ENCODE data around the gene RAB44.

Gene RAB44

GRCh38 chr6:36749829-36750489 lies 52.3 kb downstream of the RAB44 start:
- no peak for ATAC-seq (replicated peaks)
- H3K4me3 Mint-ChIP-seq: no peak overlapping the region
- peaks cover 55 to 60% of the 10 kb centered on the region in 2 donors for H3K4me1 Mint-ChIP-seq
- peak overlapping the region; percentile 25 for H3K27ac Mint-ChIP-seq
- H3K36me3 Mint-ChIP-seq: peaks cover 2 to 11% of the 10 kb centered on the region in 2 donors
- no peaks in the 10 kb centered on the region for H3K27me3 Mint-ChIP-seq
- H3K9me3 Mint-ChIP-seq: no peaks in the 10 kb centered on the region
- DNase-seq: no peak

DNA sequence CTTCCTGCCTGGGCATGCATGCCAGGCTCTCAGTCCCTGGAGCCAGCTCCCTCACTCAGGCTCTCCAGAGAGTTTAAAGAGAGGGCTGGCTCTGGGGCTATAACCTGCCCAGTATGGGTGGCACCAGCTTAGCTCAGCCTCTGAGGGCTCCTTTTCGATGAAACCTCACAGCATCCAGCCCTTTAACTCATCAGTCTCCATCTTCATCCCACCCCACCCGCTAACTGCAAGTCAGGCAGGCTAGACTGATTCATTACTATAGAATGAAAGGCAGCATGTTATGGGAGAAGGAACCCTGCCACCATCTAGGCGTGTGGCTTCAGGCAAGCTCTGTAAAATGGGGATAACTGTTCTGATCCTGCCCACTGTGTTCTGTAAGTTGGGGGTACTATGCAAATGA lies 53.5 kb downstream of the RAB44 start:
- no peak overlapping the region for H3K27ac Mint-ChIP-seq
- no peaks in the 10 kb centered on the region for H3K27me3 Mint-ChIP-seq
- H3K4me3 Mint-ChIP-seq: no peak overlapping the region
- peaks cover 2 to 11% of the 10 kb centered on the region in 2 donors for H3K36me3 Mint-ChIP-seq
- DNase-seq (no peak), ATAC-seq (replicated peaks) (no peak)
- H3K9me3 Mint-ChIP-seq: no peaks in the 10 kb centered on the region
- peaks cover 63 to 67% of the 10 kb centered on the region in 2 donors for H3K4me1 Mint-ChIP-seq

- Mint-ChIP-seq H3K36me3 (peaks cover 2 to 11% of the 10 kb centered on the region in 2 donors), H3K4me1 (peaks cover 65 to 75% of the 10 kb centered on the region in 2 donors), H3K4me3 (no peak overlapping the region), H3K27ac (no peak overlapping the region), H3K9me3 (no peaks in the 10 kb centered on the region), H3K27me3 (no peaks in the 10 kb centered on the region)
- ATAC-seq (replicated peaks) (no peak), DNase-seq (no peak)
Observed at GRCh38 chr6:36751833-36752186, 54.2 kb downstream of the RAB44 start.

DNA sequence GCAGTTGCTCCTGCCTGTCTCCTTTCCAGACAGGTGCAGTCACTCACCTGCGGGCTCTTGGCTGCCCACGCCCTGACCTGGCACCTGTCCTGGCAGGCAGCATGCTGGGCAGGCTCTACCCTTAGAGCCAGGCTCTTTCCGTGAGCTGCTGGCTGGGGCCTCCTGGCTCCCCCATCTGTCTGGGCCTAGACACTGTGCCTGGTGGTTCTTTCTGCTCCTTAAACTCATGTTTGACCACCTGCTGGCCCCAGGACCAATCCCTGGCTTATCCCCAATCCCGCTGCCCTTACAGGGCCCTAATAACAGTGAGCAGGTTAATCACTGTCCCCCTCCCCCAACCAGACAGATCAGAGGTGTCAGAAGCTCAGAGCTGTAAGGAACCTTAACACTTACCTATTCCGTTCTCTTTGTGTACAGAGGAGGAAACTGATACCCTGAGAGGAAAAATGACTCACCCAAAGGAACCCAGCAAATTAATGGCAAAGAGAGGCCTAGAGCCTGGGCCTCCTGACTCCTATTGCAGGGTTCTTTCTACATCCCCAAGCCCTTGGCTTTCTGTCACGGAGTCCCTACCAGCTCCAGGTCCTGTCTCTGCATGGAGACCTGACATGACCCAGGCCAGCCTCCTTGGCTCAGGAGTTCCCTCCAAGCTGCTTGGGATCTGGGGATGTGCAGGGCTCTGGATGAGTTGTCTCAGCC lies 54.7 kb downstream of the RAB44 start:
- Mint-ChIP-seq H3K27me3 (no peaks in the 10 kb centered on the region), H3K9me3 (no peaks in the 10 kb centered on the region), H3K4me1 (peaks cover 68 to 80% of the 10 kb centered on the region in 2 donors), H3K36me3 (peaks cover 2 to 11% of the 10 kb centered on the region in 2 donors), H3K27ac (peak overlapping the region; percentile 48), H3K4me3 (peak overlapping the region; percentile 43 to 53)
- DNase-seq (no peak), ATAC-seq (replicated peaks) (peak in 1 of 2 donors; percentile 4)

DNA sequence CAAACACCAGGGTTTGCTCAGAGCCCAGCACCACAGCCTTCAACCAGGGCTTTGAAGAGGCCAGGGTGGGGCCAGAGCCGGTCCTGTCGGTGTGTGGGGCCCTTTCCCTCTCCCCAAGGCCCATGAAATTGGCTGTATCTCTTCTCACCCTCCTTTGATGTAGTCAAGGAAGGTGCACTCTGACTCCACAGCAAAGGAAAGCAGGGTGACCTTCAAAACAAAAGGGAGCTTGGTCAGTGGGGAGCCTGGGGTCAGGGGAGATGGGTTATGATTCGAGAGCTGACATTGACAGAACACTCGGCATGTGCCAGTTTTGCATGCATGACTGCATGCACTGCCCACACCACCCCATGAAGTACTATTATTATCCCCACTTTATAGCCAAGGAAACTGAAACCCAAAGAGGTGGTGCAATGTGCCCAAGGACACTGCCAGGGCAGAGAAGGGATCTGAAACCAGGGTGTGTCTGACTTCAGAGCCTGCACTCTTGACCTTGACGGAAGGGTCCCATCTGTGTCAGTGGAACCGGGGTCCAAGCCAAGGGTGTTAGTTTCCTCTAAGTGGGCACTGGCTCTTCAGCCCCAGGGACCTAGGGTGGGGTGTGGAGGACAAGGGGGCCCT lies 55.4 kb downstream of the RAB44 start:
- Mint-ChIP-seq H3K27me3 (no peaks in the 10 kb centered on the region), H3K27ac (peak overlapping the region; percentile 48), H3K9me3 (no peaks in the 10 kb centered on the region), H3K4me1 (peaks cover 74 to 86% of the 10 kb centered on the region in 2 donors), H3K4me3 (peak overlapping the region in 1 of 2 donors; percentile 43), H3K36me3 (peaks cover 2 to 11% of the 10 kb centered on the region in 2 donors)
- DNase-seq (peak; percentile 61), ATAC-seq (replicated peaks) (peak; percentile 69 to 79)

GRCh38 chr6:36753671-36754405 lies 56.2 kb downstream of the RAB44 start:
- ATAC-seq (replicated peaks) (no peak), DNase-seq (no peak)
- H3K36me3 Mint-ChIP-seq: peaks cover 2 to 8% of the 10 kb centered on the region in 2 donors
- peaks cover 78 to 94% of the 10 kb centered on the region in 2 donors for H3K4me1 Mint-ChIP-seq
- no peaks in the 10 kb centered on the region for H3K27me3 Mint-ChIP-seq
- no peaks in the 10 kb centered on the region for H3K9me3 Mint-ChIP-seq
- peak overlapping the region; percentile 90 for H3K27ac Mint-ChIP-seq
- H3K4me3 Mint-ChIP-seq: peak overlapping the region; percentile 43 to 44

- Mint-ChIP-seq H3K36me3 (peaks cover 2 to 8% of the 10 kb centered on the region in 2 donors), H3K4me1 (peaks cover 83 to 96% of the 10 kb centered on the region in 2 donors)
Observed at GRCh38 chr6:36754582-36755434, 57.2 kb downstream of the RAB44 start.

DNA sequence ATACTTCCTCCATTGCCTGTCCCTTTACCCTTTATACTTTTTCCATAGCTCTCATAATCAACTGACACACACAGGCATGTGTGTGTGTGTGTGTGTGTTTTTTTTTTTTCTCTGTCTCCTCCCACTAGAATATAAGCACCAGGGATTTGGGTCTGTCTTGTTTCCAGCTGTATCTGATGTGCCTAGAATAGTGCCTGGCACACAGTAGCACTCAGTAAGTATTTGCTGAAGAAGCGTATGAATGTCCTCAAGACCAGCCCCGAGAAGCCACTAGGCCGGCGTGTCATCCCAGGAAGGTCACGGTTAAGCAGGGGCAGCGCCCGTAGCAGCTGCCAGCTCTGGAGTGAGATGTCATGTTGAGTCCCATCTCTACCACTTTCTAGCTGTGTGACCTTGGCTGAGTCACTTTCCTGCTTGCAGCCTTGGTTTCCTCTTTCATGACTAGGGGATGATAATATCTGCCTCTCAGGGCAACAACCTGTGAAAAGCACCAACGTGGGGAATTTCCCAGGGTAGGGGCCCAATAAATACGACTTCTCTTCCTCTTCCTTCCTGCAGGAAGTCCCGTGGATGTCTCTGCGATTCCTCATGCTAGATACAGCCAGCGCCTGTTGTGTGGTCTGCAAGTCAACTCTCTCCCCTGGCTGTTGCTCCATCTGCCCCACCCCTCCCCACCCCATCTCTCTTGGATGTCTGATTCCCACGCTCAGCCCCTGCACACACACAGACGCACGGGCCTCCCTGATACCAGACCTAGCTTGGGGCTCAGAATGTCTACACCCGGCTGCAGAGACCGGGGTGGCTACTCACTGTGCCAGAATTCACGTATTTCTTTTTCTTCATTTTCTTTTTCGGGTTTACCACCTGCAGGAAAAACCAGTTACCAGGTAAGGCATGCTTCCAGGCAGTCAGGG lies 58.1 kb downstream of the RAB44 start:
- peak; percentile 73 to 74 for ATAC-seq (replicated peaks)
- peak overlapping the region; percentile 52 for H3K27ac Mint-ChIP-seq
- H3K27me3 Mint-ChIP-seq: no peaks in the 10 kb centered on the region
- peak overlapping the region; percentile 32 to 69 for H3K4me3 Mint-ChIP-seq
- peak; percentile 74 for DNase-seq
- H3K36me3 Mint-ChIP-seq: peaks cover 0 to under 1% of the 10 kb centered on the region in 2 donors
- H3K4me1 Mint-ChIP-seq: peaks cover 79 to 93% of the 10 kb centered on the region in 2 donors
- no peaks in the 10 kb centered on the region for H3K9me3 Mint-ChIP-seq

More at GRCh38 chr6:36754582-36755434, 57.2 kb downstream of the RAB44 start:
- ATAC-seq (replicated peaks): no peak
- Mint-ChIP-seq H3K9me3 (no peaks in the 10 kb centered on the region), H3K27me3 (no peaks in the 10 kb centered on the region), H3K4me3 (peak overlapping the region; percentile 5 to 69), H3K27ac (peak overlapping the region; percentile 90)
- DNase-seq: no peak

GRCh38 chr6:36756786-36757185 lies 59.2 kb downstream of the RAB44 start:
- Mint-ChIP-seq H3K27me3 (no peaks in the 10 kb centered on the region), H3K4me1 (peaks cover 72 to 82% of the 10 kb centered on the region in 2 donors), H3K36me3 (no peaks in the 10 kb centered on the region), H3K27ac (peak overlapping the region; percentile 65), H3K9me3 (no peaks in the 10 kb centered on the region), H3K4me3 (peak overlapping the region; percentile 32 to 69)
- DNase-seq (no peak), ATAC-seq (replicated peaks) (no peak)

GRCh38 chr6:36757206-36757605 lies 59.6 kb downstream of the RAB44 start:
- ATAC-seq (replicated peaks): peak; percentile 21 to 22
- no peaks in the 10 kb centered on the region for H3K27me3 Mint-ChIP-seq
- peak; percentile 41 for DNase-seq
- H3K4me1 Mint-ChIP-seq: peaks cover 68 to 78% of the 10 kb centered on the region in 2 donors
- H3K27ac Mint-ChIP-seq: peak overlapping the region; percentile 65
- no peaks in the 10 kb centered on the region for H3K36me3 Mint-ChIP-seq
- H3K4me3 Mint-ChIP-seq: peak overlapping the region; percentile 15 to 69
- H3K9me3 Mint-ChIP-seq: no peaks in the 10 kb centered on the region

DNA sequence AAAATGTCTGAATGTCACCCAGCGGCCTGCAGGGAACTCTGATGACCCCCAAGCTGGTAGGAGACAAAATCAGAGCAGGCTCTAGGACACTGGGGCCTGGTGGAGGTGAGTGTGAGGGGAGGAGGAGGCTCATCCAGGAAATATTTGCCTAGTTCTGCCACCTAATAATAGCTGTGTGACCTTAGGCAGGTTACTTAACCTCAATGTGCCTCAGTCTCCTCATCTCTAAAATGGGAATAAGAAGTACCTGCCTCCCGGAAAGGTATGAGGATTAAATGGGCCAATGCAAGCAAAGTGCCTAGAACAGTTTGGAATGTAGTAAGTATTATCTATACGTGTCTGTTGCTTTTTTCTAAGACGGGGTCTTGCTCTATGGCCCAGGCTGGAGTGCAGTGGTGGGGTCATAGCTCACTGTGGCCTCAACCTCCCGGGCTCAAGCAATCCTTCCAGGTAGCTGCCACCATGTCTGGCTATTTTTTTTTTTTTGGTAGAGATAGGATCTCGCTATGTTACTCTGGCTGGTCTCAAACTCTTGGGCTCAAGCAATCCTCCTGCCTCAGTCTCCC lies 60.4 kb downstream of the RAB44 start:
- H3K27me3 Mint-ChIP-seq: no peaks in the 10 kb centered on the region
- H3K27ac Mint-ChIP-seq: peak overlapping the region; percentile 65
- no peaks in the 10 kb centered on the region for H3K36me3 Mint-ChIP-seq
- no peak overlapping the region for H3K4me3 Mint-ChIP-seq
- ATAC-seq (replicated peaks) (no peak), DNase-seq (no peak)
- H3K9me3 Mint-ChIP-seq: no peaks in the 10 kb centered on the region
- peaks cover 60 to 70% of the 10 kb centered on the region in 2 donors for H3K4me1 Mint-ChIP-seq

GRCh38 chr6:36758516-36759147 lies 61.0 kb downstream of the RAB44 start:
- Mint-ChIP-seq H3K4me1 (peaks cover 55 to 64% of the 10 kb centered on the region in 2 donors), H3K36me3 (no peaks in the 10 kb centered on the region), H3K9me3 (no peaks in the 10 kb centered on the region), H3K27ac (peak overlapping the region; percentile 10), H3K27me3 (no peaks in the 10 kb centered on the region), H3K4me3 (no peak overlapping the region)
- no peak for DNase-seq
- ATAC-seq (replicated peaks): no peak
